Heart left ventricle (tissue), 13 donors: ENCODE data around the gene AFF3.
"Not testable (repeated sequence)": the region's sequence is repeated elsewhere in the genome, so short reads cannot be mapped to it uniquely, and the experiment has no call there.

Source experiments
- POLR2A ChIP-seq, 2 donors: fragments of 450-650 bp; IDR thresholded peaks; one replicate each; pipeline ENCODE4 v1.6.1; 2017; ENCODE audit warnings: antibody characterized with exemption in 2 of 2, mild to moderate bottlenecking in 2 of 2, moderate library complexity in 2 of 2
- TF ChIP-seq, protein P1 (sequence below), 12 donors: fragments of 200-600 bp; sonication (generic) in 4 of 12; IDR thresholded peaks; one replicate each; pipeline versions ENCODE4 v1.5.0 to v1.8.0; 2018 to 2022; ENCODE audit warnings: antibody characterized with exemption in 12 of 12, mild to moderate bottlenecking in 5 of 12
- donor health status: ischemic (EF 13 %, LVEDD 7.1; RV severe dilation, severe dysfunction).
- donor health status: DM: no; HTN: yes; CAD: no.
- donor health status: DM: no; HTN: no; CAD: no.
- donor health status: ischemic (EF 25% LVEDD 6.9; RV normal size, moderate dysfunction).
- donor health status: ischemic (EF 25% LVEDD 5.7; RV mildly dilated, moderate dysfunction).
- donor health status: ischemic (EF 35%, LVEDD 5.7; RV mildly dilated, moderate dysfunction).
- donor health status: nonischemic (EF 11% LVEDD 7.7; RV severe dilation, severe dysfunction).
- donor health status: DM: yes; HTN: yes; CAD: no.
- donor health status: PGD.
- donor health status: ischemic (EF 29% LVEDD 5.4; RV normal size, mild dysfunction).
- donor health status: nonischemic (EF 23%, LVEDD 6.1; RV moderate dilation, normal function).

DNA sequence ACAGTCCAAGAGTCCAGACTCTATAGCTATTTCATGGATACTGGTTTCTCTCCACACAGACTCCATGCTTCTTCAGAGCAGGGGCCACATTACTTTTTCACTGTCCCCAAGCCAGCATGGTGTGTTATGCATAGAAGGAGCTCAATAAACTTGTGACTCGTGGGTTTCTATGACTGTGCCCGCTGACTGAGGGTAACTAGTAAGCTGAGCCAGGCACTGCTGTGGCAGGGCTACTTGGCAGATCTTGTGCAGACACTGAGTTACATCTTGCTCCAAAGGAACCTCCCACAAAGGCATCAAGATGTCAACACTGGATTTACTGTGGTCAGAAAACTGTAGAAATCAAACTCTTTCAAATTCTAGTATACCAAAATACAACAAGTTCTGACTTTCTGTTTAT lies 56.6 kb downstream of the AFF3 start:
- not testable (repeated sequence) for TF ChIP-seq POLR2A (IDR thresholded peaks at IDR 0.05)
- TF ChIP-seq, protein P1, sequence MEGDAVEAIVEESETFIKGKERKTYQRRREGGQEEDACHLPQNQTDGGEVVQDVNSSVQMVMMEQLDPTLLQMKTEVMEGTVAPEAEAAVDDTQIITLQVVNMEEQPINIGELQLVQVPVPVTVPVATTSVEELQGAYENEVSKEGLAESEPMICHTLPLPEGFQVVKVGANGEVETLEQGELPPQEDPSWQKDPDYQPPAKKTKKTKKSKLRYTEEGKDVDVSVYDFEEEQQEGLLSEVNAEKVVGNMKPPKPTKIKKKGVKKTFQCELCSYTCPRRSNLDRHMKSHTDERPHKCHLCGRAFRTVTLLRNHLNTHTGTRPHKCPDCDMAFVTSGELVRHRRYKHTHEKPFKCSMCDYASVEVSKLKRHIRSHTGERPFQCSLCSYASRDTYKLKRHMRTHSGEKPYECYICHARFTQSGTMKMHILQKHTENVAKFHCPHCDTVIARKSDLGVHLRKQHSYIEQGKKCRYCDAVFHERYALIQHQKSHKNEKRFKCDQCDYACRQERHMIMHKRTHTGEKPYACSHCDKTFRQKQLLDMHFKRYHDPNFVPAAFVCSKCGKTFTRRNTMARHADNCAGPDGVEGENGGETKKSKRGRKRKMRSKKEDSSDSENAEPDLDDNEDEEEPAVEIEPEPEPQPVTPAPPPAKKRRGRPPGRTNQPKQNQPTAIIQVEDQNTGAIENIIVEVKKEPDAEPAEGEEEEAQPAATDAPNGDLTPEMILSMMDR (IDR thresholded peaks at IDR 0.05), result not testable (repeated sequence)
